Nucleus accumbens (tissue), 56 donors: ENCODE results near the gene SLC23A2.
"Not testable (repeated sequence)": the region's sequence is repeated elsewhere in the genome, so short reads cannot be mapped to it uniquely, and the experiment has no call there.

ENCODE experiments used
- DNase-seq, 56 donors: peaks; one replicate each; lab custom pipeline; 2025; lab: John Stamatoyannopoulos, UW

The SLC23A2 gene

DNA sequence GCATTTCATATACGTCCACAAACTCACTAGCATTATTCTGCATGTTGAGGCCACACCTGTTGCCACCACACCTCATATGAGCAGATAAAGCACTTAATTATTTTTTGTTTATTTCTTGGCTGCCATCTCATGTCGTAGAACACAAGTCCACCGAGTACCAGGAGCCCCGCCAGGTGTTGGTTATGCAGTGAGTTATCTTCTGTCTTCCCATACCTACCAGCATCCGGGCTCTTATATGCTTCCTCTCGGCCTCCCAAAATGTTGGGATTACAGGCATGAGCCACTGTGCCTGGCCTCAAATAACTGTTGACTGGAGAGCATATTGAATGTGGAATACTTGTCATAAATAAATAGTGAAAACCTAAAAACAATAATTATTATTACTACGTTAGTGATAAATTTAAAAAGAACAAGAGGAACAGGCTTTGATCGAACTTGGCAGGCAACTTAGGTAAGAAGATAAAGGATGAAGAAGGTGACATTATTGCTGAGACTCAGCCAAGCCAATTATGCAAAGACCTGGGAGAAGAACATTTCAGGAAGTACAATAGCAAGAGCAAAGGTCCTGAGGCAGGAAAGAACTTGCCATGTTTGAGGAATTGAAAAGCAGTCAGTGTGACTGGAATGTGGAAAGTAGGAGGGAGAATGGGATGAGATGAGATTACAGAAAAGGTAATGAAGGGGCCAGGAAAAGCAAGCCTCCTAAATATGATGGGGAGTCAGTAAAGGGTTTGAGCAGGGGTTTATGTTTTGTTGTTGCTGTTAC, 12.6 kb upstream of the SLC23A2 start:
- DNase-seq, result no peak

DNA sequence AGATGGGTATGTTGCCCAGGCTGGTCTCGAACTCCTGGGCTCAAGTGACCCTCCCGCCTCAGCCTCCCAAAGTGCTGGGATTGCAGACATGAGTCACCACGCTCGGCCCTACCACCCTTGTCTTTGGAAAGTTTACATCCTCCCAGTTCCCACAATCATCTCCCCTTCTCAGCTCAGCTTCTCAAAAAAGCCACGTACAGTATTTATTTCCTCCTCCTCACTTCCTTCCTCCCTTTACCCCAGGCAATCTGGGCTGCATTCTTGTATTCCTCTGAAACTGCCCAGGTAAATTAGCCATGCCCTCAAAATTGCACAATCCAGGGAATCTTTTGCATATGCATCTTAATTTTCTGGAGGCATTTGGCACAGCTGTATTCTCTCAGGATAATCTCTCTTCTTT, 7.4 kb upstream of the SLC23A2 start:
- no peak for DNase-seq

- no peak for DNase-seq
Measured at GRCh38 chr20:5005326-5005725, 4.0 kb upstream of the SLC23A2 start.

GRCh38 chr20:5004825-5005224, 3.5 kb upstream of the SLC23A2 start:
- DNase-seq, result not testable (repeated sequence)

DNA sequence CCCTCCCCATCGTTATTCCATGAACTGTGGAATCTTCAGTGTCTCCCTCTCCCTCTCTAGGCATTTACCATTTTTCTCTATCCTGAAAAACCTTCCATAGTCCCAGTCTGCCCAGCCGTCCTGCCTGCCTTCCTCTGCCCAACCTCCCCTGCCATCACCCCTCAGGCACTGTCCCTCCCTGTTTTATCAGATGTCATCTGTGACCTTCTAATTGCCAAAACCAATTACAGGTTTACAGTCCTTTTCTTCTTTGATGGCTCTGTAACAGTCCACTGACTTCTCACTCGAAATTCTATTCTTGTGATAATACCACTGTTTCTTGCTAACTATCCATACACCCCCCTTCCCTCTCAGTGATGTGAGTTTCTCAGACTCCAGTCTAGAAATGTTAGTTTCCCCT, 2.3 kb upstream of the SLC23A2 start:
- no peak for DNase-seq

- DNase-seq, result peak in 6 of 56 donors; percentile 3 to 33 (median 6)
Measured at GRCh38 chr20:5002077-5002413, 735 bp upstream of the SLC23A2 start.

- DNase-seq, result peak in 50 of 56 donors; percentile 5 to 83 (median 49)
Measured at GRCh38 chr20:5000263-5001173, 792 bp downstream of the SLC23A2 start.

DNA sequence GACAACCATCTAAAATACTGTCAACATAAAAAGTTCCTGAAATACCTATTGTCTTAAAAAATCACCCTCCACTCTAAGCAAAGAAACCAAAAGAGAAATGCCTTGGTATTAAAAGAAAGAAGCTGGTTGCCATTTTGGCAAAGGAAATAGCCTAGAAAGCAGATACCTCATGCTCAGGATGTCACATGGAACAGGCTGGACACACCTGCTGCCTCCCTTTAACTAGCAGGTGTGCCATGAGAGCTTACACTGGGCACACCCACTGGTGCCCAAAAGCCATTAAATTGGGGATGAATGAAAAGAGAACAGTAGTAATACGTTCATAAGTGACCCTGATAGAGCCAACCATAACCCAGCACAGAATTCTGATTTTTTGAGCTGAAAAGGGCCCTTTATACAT, 1.5 kb downstream of the SLC23A2 start:
- DNase-seq, result no peak

DNA sequence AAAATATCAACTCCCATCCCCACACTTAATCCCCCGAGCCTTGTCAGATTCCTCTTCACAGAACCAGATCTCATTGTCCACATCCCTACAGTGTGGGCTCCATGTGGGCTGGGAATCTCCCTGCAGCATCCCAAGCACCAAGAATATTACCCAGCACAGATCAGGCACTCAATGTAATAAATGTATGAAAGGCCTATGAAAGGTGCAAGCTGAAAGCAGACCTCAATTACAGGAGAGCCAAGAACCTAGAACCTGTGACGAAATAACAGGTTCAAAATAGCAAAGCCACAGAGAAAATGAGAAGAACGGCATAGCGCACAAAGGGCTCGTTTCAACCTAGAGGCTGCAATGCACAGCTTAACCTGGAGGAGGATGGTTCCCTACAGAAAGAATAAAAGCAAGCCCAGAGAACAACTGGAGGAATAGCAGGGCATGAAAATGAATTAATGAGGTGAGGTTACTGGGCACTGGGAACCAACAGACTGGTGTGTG, 3.1 kb downstream of the SLC23A2 start:
- DNase-seq, result no peak

GRCh38 chr20:4997222-4997621, 4.1 kb downstream of the SLC23A2 start:
- DNase-seq, result no peak

DNA sequence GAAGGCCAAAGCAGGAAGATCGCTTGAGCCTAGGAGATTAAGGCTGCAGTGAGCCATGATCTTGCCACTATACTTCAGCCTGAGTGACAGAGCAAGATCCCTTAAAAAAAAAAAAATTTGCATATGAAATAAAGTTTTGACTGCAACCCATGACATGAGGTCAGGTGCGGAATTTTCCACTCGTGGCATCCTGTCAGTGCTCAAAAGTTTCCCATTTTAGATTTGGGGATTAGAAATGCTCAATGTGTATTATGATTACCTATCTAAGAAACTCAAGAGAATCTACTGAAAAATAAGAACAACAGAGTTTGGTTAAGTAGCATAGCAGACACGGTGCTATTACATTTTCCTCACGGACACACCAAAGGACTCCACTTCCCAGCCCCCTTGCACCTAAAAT, 11.7 kb downstream of the SLC23A2 start:
- no peak for DNase-seq

- DNase-seq, result no peak
Measured at GRCh38 chr20:4987130-4987529, 14.2 kb downstream of the SLC23A2 start.

DNA sequence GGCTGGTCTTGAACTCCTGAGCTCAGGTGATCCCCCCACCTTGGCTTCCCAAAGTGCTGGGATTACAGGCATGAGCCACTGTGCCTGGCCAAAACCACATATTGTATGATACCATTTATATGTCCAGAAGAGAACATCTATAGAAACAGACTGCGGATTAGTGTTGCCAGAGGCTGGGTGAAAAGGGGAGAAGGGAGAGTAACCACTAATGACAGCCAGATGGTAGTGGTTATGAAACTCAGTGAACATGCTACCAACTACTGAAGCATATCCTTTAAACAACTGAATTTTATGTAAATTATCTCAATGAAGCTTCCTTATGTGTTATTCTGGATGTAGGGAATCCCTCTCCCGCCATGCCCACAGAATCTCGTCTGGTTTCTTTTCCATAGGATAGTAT, 15.7 kb downstream of the SLC23A2 start:
- DNase-seq, result no peak

GRCh38 chr20:4982281-4982680, 19.0 kb downstream of the SLC23A2 start:
- DNase-seq, result no peak

GRCh38 chr20:4979841-4980410, 21.4 kb downstream of the SLC23A2 start:
- no peak for DNase-seq

DNA sequence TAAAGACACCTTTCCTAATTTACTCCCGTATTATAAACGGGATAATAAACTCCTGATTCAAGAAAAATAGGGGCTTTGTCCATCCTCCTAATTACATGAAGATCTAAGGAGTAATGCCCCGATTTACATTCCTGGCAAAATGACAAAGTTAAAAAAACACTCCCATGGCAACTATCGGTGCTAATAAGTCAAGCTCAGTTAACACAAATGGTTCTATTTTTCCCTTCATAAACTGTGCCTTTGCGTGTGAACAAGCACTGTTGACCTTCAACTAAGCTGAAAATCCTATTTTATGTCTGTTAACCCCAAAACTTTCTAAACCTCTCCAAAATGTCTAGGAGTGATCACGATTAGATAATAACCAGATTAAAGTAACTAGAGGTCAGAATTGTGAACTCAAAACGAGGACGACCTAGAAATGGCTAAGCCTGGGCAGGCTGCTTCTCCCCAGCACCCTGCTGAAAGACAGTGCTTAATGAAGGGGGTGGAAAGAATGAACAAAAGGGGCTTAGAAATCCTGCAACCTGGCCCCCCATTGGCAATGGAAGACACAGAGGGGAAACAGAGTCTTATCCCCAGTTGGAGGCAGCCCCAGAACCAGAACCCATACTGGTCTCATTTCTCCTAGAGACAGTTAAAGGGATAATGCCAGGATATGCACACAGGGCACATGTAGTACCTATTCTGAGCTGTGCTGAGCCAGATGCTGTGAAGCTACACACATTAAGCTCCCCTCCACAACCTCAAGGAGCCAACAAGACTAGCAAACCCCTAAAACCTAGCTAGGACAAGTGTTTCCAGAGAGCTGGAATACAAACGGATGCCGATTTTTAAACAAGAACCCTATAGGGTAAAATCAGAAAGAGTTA, 23.0 kb downstream of the SLC23A2 start:
- no peak for DNase-seq

GRCh38 chr20:4976014-4976413, 25.3 kb downstream of the SLC23A2 start:
- not testable (repeated sequence) for DNase-seq

- DNase-seq, result peak in 6 of 56 donors; percentile 3 to 28 (median 10)
Measured at GRCh38 chr20:4973330-4974097, 27.8 kb downstream of the SLC23A2 start.

GRCh38 chr20:4972506-4973251, 28.6 kb downstream of the SLC23A2 start:
- DNase-seq, result no peak
